ENCODE measurements around the gene MMP15. TPM values are rescaled to one million over a fixed set of nuclear protein-coding genes. Genes with fewer than 3 reads are reported as not detected.

Gene MMP15
- total RNA-seq, 1 donor from 2014 or later = 6.6 TPM

DNA sequence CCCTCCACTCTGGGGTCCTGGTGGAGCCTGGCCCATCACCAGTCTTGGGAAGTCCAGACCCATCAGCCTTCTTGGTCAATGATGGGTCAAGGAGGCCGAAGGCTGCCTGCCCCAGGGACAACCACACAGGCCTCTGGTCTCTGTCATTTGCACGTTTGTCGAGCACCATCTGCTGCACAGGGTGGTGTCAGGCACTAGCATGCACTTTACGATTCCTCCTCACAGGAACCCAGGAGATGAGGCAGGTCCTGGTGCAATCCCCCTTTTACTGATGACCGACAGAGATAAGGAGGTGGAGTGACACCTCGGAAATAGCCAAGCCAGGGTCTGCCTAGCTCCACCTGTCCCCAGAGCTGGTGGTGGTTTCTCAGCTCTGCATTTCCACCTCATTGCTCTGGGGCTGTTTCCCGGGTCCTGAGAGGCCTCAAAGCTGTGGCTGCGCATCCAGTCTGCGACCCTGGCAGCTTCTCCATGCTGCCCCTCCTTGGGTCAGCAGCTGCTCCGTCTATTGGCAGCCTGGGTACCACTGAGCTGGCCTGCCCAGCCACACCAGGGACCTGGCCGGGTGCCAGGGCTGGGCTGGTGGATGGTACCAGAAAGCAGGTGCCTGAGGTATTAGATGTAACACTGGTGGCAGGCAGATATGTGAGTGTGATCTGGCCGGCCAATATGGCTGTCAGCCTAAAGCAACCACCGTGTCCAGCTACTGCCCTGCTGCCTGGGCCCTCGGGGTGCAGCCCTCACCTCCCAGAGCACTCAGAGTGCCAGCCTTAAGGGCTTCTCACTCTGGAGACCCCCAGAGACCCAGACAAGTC is 10.0 kb downstream of the MMP15 start:
- no peak for DNase-seq

DNA sequence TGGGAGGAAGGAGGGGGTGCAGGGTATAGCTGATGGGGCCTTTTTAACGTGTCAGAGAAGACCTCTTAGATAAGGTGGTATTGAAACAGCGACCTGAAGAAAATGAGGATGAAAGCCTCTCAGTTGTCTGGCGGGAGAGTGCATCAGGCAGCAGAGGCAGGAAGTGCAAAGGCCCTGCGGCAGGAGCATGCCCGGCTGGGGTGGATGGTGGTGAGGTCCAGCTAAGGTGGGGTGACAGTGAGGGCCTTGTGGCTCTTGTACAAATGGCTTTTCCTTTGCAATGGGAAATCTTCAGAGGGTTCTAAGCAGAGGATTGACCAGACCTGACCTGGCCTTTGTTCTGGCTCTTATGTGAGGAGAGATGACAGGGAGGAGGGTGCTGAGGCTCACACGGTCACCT is 11.4 kb downstream of the MMP15 start:
- DNase-seq = no peak

DNA sequence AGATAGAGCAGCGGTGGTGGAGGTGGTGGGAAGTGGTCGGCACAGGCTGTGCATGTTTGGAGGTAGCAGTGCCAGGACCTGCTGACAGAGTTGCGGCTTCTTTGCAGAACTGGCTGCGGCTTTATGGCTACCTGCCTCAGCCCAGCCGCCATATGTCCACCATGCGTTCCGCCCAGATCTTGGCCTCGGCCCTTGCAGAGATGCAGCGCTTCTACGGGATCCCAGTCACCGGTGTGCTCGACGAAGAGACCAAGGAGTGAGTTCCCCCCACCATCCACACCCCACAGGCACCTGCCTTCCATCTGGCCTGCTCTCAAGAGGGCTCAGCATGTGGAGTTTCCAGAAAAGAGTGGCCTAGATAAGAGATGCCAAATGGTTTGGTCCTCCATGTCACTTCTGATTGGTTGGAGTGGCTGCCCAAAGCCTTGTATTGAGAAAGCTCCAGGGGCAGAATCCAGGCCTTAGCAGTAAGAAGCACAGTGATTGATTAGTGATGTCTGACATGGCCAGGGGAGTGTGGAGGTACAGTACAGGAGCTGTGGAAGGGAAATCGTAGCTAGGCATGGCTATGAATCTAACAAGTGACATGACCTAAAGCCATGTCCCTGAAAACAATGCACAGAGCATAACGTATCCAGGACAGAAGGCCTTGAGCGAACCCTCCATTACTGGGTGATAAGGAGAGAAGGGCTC is 12.0 kb downstream of the MMP15 start:
- no peak for DNase-seq

DNA sequence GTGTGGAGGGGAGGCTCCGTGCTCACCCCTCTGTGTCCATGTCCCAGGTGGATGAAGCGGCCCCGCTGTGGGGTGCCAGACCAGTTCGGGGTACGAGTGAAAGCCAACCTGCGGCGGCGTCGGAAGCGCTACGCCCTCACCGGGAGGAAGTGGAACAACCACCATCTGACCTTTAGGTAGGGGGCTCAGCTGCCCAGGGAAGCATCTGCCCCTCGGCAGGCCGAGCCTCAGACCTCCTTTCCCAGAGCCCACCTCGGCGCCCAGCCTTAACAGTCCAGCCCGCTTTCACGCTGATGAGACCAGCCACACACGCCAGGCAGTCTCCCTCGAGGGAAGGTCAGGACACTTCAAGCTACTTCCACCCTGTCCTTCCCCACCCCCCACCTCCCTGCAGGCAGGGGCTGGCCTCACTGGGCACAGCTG is 12.7 kb downstream of the MMP15 start:
- DNase-seq = no peak

DNA sequence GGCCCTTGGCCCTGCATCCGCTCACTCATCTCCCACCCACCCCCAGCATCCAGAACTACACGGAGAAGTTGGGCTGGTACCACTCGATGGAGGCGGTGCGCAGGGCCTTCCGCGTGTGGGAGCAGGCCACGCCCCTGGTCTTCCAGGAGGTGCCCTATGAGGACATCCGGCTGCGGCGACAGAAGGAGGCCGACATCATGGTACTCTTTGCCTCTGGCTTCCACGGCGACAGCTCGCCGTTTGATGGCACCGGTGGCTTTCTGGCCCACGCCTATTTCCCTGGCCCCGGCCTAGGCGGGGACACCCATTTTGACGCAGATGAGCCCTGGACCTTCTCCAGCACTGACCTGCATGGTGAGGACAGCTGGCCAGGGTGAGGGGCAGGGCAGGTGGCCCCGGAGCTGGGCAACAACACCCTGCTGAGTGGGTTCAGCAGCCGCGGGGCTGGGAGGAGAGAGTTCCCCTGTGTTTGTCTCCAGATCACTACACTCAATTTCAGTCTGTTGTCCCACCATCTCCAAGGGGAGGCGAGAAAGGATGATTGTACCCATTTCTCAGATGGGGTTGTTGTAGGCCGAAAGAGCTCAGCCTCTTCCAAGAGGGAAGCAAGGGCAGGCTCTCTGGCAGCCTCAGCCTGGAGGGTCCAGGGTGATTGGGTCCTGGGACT is 14.4 kb downstream of the MMP15 start:
- no peak for DNase-seq

DNA sequence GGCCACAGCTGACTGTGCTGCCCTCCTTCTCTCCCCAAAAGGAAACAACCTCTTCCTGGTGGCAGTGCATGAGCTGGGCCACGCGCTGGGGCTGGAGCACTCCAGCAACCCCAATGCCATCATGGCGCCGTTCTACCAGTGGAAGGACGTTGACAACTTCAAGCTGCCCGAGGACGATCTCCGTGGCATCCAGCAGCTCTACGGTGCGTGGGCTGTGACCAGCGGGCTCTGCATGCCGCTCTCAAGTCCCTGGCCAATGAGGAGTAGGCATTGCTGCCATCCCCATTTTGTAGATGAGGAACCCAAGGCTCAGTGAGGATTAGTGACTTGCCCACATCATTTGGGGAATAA is 14.9 kb downstream of the MMP15 start:
- DNase-seq = no peak

DNA sequence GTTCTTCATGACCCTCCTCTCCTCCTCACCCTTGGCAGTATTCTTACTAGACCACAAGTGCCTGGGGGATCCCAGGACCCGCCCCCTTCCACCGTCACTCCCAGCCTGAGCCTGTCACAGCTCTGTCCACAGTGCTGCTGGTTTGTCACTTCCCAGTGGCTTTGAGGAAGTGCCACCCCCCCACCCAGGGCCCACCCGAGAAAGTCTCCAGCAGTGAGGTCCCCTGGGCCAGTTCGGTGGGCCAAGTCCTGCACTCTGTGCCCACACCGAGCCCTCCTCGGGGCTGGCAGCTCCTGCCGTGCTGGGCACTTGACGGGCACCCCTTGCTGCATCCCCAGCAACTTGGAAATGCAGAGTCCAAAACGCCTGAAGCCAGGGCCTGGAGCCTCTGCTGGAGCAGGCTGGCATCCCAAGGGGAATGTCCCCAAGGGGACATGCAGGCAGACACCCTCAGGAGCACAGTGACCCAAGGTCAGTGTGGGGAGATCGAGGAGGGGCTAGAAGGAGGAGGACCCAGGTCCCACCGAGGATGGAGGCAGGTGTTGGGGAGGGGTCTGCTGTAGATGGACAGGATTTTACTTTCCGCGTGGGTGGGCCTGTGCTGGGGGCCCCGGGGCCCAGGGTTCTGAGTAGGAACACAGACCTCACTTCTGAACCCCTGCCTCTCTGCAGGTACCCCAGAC is 15.5 kb downstream of the MMP15 start:
- DNase-seq = no peak

DNA sequence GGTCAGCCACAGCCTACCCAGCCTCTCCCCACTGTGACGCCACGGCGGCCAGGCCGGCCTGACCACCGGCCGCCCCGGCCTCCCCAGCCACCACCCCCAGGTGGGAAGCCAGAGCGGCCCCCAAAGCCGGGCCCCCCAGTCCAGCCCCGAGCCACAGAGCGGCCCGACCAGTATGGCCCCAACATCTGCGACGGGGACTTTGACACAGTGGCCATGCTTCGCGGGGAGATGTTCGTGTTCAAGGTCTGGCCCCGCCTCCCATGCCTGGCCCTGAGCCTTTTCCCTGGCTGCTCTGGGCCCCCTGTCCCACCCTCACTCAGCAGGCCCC is 16.0 kb downstream of the MMP15 start:
- DNase-seq = no peak

DNA sequence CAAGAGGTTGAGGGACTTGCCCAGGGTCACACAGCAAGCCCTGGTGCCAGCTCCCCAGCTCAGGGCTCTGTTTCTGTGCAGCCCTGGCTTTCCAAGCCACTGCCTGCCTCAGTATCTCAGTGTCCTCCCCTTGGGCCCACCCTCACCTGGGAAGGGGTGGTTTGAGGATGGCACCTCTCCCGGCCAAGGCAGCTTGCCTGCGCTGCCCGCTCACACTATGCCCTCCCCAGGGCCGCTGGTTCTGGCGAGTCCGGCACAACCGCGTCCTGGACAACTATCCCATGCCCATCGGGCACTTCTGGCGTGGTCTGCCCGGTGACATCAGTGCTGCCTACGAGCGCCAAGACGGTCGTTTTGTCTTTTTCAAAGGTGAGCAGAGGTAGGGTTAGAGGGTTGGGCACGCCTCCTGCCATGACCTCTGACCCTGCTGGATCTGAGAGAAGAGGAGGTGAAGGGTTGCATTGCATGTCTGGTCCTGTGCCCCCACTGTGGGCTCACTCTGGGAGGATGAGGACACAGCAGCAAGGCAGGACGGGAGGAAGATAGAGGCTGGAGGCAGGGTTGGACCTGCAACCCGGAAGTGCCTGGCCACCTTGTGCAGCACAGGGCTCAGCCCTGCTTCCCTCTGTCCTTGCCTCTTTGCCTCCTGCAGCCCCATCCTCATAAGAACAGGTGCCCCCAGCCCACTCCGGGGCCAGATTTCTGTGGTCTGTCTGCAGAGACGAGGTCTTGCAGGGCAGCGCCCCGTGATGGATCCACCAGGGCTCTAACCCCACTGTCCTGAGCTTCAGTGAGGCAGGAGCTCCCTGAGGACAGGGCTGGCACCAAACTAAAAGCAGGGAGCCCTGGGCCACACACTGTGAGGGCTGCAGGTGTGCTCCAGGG is 16.7 kb downstream of the MMP15 start:
- no peak for DNase-seq

DNA sequence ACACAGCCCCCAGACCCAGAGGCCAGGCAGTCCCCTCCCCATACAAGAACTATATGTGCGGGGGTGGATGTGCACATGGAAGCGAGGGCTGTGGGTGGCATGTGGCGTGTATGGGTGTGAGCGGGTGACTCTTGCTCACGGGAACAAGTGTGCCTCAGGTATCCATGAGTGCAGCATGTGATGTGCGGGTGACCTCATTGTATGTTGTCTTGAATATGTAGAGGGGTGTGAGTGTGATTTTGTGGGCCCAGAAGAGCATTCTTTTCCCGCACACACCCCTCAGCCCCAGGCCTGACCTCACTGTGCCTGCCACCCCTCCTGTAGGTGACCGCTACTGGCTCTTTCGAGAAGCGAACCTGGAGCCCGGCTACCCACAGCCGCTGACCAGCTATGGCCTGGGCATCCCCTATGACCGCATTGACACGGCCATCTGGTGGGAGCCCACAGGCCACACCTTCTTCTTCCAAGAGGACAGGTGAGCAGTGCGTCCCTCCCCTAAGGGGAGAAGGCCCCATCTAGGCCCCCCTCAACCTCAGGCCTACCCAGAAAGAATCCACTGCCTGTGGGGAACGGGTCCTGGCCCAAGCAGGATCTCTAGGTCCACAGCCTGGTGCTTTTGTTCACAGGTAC is 17.4 kb downstream of the MMP15 start:
- DNase-seq = no peak

DNA sequence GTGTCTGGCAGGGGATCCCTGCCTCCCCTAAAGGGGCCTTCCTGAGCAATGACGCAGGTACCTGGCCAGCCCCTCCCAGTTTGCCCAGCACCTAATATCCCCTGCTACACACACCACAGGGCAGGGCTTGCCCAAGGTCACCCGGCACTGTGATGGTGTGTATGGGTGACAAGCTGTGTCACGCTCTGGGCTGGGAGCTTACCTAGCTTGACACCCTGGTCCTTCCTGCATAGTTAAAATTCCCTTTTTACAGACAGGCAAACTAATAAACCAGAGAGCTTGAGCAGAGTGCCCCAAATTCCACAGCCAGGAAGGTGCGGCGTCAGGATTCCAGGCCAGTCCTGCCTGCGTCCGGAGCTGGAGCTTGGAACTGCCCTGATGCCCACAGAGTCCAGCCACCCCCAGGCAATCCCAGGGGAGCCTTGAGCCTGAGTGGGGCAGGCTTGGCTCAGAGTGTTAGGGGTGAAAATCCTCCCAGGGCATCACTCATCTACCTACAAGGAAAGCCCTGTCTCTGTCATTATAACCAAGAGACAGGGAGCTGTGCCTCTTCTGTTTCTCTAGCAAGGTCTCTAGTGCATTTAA is 18.1 kb downstream of the MMP15 start:
- DNase-seq = no peak

DNA sequence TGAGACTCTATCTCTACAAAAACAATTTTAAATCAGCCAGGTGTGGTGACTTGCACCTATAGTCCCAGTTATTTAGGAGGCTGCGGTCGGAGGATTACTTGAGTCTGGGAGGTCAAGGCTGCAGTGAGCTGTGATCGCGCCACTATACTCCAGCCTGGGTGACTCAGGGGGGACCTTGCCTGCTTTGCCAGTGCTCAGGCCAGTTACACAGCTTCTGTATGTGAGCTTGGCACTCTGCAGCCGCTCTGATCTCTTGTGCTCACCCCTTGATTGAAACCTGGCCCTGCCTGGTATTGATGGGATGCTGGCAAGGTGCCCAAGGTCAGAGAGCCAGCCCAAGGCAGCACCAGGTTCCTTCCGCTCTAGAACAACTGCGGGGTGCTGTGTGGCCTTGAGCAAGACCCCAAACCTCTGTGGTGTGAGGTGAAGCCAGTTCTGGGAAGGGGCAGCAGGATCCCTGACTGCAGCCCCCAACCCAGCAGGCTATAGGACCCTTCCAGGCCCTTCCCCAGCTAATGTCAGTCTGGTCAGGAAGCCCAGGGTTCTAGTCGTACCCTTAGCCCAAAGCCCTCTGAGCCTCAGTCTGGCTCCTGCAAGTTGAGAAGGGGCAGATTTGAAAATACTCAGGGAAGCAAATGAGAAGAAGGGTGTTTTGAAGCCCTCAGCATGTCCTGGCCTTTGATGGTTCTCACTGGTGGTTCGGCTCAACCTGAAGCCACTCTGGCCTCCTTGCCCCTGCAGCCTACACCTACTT is 18.9 kb downstream of the MMP15 start:
- no peak for DNase-seq

DNA sequence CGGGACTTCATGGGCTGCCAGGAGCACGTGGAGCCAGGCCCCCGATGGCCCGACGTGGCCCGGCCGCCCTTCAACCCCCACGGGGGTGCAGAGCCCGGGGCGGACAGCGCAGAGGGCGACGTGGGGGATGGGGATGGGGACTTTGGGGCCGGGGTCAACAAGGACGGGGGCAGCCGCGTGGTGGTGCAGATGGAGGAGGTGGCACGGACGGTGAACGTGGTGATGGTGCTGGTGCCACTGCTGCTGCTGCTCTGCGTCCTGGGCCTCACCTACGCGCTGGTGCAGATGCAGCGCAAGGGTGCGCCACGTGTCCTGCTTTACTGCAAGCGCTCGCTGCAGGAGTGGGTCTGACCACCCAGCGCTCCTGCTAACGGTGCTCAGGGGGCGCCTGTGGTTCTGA is 19.5 kb downstream of the MMP15 start:
- DNase-seq = no peak

DNA sequence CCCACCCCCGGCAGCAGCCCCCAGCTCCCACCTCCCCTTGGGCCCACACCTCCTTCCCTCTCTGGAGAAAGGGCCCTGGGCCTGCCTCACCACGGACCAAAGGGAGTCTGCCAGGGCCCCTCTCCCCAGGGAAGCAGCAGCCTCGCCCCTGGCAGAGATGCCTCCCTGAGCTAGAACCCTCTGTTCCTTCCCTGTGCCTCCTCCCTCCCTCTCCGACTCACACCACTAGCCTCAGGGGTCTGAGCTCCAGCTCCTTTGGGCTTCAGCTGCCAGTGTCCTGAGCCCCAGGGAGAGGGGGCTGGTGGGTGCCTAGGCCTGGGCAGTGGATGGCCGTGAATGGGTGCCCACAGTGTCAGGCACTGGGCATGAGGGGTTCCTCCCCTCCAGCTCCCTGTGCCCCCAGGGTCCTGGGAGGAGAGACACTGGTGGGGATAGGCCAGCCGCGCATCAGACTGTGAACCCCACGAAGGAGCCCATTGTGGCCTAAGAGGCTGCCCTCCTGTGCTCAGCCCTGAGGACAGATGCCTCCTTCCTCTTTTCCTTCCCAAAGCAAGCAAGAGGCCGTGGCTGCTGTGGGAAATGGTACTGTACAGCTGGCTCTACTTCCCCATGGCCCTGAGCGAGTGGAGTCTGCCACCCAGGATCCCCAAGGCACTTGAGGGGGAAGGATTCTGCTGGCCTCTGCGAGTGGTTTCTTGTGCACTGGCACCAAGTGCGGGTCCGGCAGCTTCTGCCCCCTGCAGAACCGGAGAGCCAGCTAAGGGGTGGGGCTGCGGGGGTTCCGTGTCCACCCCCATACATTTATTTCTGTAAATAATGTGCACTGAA is 20.7 kb downstream of the MMP15 start:
- DNase-seq = no peak

DNA sequence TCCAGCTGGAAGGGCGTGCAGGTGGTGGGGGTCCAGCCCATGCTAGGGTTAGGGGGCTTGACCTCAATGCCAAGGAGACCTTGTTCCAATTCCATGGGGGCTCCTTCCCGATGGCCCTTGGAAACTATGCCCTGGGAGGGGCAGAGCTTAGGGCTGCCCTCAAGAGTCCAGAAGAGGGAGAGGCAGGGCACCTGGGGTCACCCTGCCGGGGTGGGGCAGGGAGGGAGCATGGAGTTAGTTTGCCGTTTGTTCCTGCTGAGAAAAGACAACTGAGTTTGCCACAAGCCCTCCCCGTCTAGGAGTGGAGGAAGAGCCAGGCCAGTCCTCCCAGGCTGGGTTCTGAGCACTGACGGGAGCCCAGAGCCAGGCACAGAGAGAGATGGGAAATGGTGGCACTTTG is 21.4 kb downstream of the MMP15 start:
- DNase-seq = no peak

DNA sequence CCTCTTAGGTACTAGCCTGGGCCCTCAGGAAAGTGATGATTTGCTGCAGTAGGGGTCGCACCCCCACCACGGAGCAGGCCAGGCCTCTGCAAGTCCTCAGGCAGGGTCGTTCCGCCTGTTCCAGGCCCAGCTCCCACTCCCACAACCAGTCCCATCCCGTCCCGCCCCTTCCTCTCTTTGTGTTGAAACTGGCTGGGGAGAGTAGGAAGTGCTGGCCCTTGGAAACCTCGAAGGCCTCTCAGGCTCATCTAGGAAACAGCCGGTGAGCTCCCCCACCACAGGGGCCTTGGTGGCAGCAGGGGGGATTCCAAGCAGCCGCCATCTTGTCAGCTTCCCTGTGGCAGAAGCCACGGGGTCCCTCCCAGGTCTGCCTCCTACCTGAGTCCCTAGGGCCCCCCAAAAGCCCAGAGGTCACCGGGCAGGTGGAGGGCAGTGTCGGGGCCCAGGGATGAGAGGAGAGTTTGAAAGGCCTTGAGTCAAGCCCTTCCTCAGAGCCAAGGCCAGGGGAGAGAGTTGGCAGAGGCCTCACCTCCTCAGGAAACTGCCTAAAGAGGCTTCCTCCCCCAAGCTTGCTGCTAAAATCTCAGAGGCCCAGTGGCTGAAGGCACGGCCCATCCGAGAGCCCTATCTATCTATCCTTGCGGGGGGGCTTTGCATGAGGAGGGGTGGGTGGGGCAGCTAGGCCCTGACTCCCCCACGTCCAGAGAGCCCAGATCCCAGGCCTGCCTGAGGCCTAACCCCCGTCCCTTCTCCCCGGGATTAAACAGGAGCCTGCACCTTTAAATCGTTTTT is 22.2 kb downstream of the MMP15 start:
- no peak for DNase-seq

DNA sequence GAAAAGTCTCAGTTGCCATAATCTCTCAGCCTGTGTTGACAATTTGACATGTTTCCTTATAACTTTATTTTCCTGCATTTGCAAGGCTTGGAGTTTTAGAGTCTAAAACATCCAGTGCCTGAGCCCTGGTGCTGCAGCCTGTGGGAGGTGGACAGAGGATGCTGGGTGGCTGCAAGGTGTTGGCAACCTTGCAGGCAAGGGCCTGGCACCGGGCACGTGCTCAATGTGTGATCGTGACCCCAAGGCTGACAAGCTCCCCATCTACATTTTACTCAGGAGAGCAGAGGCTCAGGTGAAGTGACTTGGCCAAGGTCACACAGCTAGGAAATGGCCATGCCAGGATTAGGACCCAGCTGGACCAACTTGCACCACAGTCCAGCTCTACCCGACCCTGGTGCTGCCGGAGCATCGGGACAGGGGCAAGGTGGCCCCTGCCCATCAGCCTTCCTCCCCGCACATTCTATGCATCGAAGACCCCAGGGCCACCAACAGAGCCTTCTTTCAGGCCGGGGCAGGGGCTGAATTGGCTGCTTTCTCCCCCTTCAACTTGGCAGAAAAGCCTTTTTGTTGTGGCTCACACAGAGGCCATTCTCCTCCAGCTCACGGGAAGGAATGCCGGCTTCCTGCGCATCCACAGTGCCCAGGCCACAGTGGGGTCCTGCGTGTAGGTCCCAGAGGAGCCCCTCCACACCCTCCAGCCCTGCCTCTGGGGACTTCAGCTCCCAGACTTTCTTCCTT is 23.1 kb downstream of the MMP15 start:
- DNase-seq = no peak

All from skin of body (tissue), 2 donors.